ENCODE measurements around the gene SLC6A6. TPM values are rescaled to one million over a fixed set of nuclear protein-coding genes. Genes with fewer than 3 reads are reported as not detected.

Gene SLC6A6
- total RNA-seq, 1 donor from 2014 or later: 32.9 TPM

- Histone ChIP-seq H3K79me2 (ENCODE audit: low read depth) (no peaks in the 10 kb centered on the region), H3K4me2 (no peak overlapping the region), H3K4me1 (peaks cover 3% of the 10 kb centered on the region), H3K4me3 (no peak overlapping the region), H3K27ac (no peak overlapping the region), H3F3A (ENCODE audit: low read depth) (no peaks in the 10 kb centered on the region), H3K9ac (no peak overlapping the region), H3K27me3 (no peaks in the 10 kb centered on the region), H2AFZ (replicated peaks) (no peak overlapping the region), H4K20me1 (ENCODE audit: low read depth) (peaks cover 46% of the 10 kb centered on the region), H3K36me3 (no peaks in the 10 kb centered on the region), H3K9me3 (ENCODE audit: low read depth) (no peaks in the 10 kb centered on the region)
- Mint-ChIP-seq H3K27me3 (ENCODE audit: insufficient read depth, low read depth) (peaks cover 8% of the 10 kb centered on the region), H3K36me3 (peaks cover 1% of the 10 kb centered on the region), H3K9me3 (no peaks in the 10 kb centered on the region), H3K4me1 (peaks cover 68% of the 10 kb centered on the region), H3K27ac (no peak overlapping the region), H3K4me3 (no peak overlapping the region)
- no peak for DNase-seq (ENCODE audit: low spot score)
- TF ChIP-seq EZH2phosphoT487 (IDR thresholded peaks at IDR 0.05) (no peak), EZH2 (IDR thresholded peaks at IDR 0.05) (no peak)
- TF ChIP-seq, protein P1, sequence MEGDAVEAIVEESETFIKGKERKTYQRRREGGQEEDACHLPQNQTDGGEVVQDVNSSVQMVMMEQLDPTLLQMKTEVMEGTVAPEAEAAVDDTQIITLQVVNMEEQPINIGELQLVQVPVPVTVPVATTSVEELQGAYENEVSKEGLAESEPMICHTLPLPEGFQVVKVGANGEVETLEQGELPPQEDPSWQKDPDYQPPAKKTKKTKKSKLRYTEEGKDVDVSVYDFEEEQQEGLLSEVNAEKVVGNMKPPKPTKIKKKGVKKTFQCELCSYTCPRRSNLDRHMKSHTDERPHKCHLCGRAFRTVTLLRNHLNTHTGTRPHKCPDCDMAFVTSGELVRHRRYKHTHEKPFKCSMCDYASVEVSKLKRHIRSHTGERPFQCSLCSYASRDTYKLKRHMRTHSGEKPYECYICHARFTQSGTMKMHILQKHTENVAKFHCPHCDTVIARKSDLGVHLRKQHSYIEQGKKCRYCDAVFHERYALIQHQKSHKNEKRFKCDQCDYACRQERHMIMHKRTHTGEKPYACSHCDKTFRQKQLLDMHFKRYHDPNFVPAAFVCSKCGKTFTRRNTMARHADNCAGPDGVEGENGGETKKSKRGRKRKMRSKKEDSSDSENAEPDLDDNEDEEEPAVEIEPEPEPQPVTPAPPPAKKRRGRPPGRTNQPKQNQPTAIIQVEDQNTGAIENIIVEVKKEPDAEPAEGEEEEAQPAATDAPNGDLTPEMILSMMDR (IDR thresholded peaks at IDR 0.05): no peak
Observed at GRCh38 chr3:14428087-14429033, 26.0 kb downstream of the SLC6A6 start.

DNA sequence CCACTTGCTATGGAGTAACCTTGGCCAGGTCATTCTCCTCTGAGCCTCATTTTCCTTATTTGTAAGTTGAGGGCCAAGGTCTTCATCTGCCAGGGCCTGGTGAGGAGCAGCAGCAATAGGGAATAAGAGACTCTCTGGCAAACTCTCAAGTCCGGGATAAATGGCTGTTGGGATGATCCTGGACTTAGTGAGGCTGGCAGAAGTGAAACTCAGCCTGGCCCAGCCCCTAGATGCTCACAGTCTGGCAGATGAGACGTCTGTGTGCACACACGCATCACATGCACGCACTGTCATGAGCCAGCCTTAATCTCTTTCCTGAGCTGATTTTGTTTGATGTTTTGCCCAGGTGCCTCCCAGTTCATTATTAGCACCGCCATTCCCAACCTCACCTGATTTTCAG lies 26.8 kb downstream of the SLC6A6 start:
- peaks cover 60% of the 10 kb centered on the region for H3K4me1 Mint-ChIP-seq
- Histone ChIP-seq H3K4me1 (peaks cover 3% of the 10 kb centered on the region), H3K27me3 (no peaks in the 10 kb centered on the region), H3K4me2 (no peak overlapping the region), H2AFZ (replicated peaks) (no peak overlapping the region), H3K9ac (no peak overlapping the region), H3K9me3 (ENCODE audit: low read depth) (no peaks in the 10 kb centered on the region), H3K36me3 (no peaks in the 10 kb centered on the region), H3F3A (ENCODE audit: low read depth) (no peaks in the 10 kb centered on the region), H4K20me1 (ENCODE audit: low read depth) (peaks cover 39% of the 10 kb centered on the region), H3K27ac (no peak overlapping the region), H3K79me2 (ENCODE audit: low read depth) (no peaks in the 10 kb centered on the region), H3K4me3 (no peak overlapping the region)
- H3K27ac Mint-ChIP-seq: no peak overlapping the region
- TF ChIP-seq EZH2 (IDR thresholded peaks at IDR 0.05): no peak
- TF ChIP-seq, protein P1 (IDR thresholded peaks at IDR 0.05): no peak
- no peak for TF ChIP-seq EZH2phosphoT487 (IDR thresholded peaks at IDR 0.05)
- peaks cover 1% of the 10 kb centered on the region for H3K36me3 Mint-ChIP-seq
- H3K27me3 Mint-ChIP-seq (ENCODE audit: insufficient read depth, low read depth): peaks cover under 1% of the 10 kb centered on the region
- no peak overlapping the region for H3K4me3 Mint-ChIP-seq
- no peaks in the 10 kb centered on the region for H3K9me3 Mint-ChIP-seq
- DNase-seq (ENCODE audit: low spot score): no peak

- TF ChIP-seq EZH2 (IDR thresholded peaks at IDR 0.05) (no peak), EZH2phosphoT487 (IDR thresholded peaks at IDR 0.05) (no peak)
- TF ChIP-seq, protein P1 (IDR thresholded peaks at IDR 0.05): no peak
- Histone ChIP-seq H3K4me2 (no peak overlapping the region), H3K79me2 (ENCODE audit: low read depth) (no peaks in the 10 kb centered on the region), H3K36me3 (no peaks in the 10 kb centered on the region), H3K27ac (no peak overlapping the region), H3K4me1 (peaks cover 3% of the 10 kb centered on the region), H3K9me3 (ENCODE audit: low read depth) (no peaks in the 10 kb centered on the region), H3K27me3 (no peaks in the 10 kb centered on the region), H2AFZ (replicated peaks) (no peak overlapping the region), H3K9ac (no peak overlapping the region), H3K4me3 (no peak overlapping the region), H3F3A (ENCODE audit: low read depth) (no peaks in the 10 kb centered on the region), H4K20me1 (ENCODE audit: low read depth) (peaks cover 35% of the 10 kb centered on the region)
- peaks cover 1% of the 10 kb centered on the region for H3K27me3 Mint-ChIP-seq (ENCODE audit: insufficient read depth, low read depth)
- H3K9me3 Mint-ChIP-seq: no peaks in the 10 kb centered on the region
- DNase-seq (ENCODE audit: low spot score): no peak
- no peak overlapping the region for H3K4me3 Mint-ChIP-seq
- no peak overlapping the region for H3K27ac Mint-ChIP-seq
- peaks cover 60% of the 10 kb centered on the region for H3K4me1 Mint-ChIP-seq
- H3K36me3 Mint-ChIP-seq: peaks cover 1% of the 10 kb centered on the region
Observed at GRCh38 chr3:14429640-14430039, 27.2 kb downstream of the SLC6A6 start.

Measured in neural progenitor cell (in vitro differentiated cells).